NCI-H345 (cell line): Measurements from ENCODE around the gene CREB5.
"Not testable (repeated sequence)": the region's sequence is repeated elsewhere in the genome, so short reads cannot be mapped to it uniquely, and the experiment has no call there.

Experiments
- DNase-seq: peaks from one replicate; lab custom pipeline; 2025; lab: John Stamatoyannopoulos, UW

The CREB5 gene

DNA sequence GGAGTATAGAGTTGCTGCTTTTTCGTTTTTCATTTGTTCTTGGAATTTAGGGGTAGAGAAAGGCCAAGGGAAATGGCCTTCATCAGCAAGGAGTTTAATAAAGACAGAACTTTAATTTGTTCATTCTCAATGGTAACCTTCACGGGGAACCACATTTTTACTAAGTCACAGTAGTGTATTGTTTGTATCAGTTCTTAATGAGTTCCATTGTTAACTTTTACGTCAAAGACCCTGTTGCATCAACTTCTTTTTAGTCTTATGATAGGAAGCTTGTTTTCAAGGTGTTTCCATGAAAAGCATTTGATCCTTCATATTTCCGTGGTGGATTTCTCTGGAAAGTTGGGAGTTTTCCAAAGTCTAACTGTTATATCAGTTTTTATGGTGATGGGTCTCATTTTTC, 169.9 kb downstream of the CREB5 start:
- no peak for DNase-seq

DNA sequence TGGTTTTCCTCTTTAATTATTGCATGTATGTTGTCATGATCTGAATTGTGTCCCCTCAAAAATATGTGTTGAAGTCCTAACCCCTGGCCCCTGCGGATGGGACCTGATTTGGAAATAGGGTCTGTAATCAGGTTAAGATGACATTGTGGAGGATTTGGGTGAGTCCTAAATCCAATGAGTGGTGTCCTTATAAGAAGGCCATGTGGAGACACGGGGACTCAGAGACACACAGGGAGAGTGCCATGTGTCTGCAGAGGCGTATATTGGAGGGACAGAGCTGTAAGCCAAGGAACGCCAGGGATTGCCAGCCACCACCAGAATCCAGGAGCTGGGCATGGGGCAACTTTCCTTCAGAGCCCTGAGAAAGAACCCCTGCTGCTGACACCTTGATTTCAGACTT, 171.9 kb downstream of the CREB5 start:
- no peak for DNase-seq

DNA sequence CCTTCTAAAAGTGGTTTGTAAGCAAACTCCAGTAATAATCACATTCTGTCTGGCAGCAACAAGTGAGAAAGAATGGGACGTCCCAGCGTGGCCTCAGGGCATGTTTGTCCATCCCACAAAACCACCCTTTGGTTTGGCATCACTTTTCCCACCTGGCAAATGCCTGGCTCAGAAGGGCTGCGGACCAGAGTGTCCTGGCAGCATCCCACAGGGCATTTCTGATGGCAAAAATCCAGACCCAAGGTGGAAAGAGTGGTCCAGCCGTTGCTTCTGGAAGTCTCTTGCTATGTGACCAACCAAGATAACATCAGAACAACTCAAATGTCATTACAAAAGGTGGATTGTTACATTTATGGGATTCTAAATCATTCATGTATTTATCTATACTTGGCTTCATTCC, 174.4 kb downstream of the CREB5 start:
- no peak for DNase-seq

DNA sequence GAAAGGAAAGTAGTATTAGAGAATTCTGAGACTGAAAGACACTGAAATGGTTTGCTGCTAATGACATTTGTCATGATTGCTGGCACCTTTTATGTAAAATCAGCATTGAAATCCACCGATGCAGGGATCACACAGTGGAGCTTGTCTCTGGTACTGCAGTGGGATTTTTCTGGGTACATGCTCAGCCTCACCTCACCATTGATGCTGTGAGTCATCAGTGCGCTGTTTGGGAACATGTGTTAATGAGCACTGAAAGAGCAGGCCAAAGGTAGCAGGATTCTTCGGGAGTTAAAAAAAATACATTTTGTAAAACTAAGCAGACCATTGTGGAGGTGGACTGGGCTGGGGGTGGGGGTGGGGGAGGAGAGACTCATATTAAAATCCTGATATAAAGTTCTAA, 174.9 kb downstream of the CREB5 start:
- no peak for DNase-seq

DNA sequence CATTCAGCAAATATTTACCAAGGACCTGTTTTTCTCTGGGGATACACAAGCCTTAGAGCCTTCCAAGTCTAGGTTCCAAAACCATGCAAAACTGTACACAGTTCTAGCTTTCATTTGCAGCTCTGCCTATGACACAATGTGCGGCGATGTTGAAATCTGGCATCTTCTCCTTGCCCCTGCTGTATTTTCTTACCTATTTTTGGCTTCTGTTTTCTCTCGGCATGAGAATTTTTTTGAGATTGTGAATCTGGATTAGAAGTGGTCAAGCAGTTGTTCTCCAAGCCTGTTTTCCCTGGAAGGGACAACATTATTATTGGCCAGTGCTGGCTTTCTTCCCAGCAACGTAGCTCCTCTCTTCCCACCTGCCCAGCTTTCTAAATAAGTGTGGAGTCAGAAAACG, 176.3 kb downstream of the CREB5 start:
- no peak for DNase-seq

DNA sequence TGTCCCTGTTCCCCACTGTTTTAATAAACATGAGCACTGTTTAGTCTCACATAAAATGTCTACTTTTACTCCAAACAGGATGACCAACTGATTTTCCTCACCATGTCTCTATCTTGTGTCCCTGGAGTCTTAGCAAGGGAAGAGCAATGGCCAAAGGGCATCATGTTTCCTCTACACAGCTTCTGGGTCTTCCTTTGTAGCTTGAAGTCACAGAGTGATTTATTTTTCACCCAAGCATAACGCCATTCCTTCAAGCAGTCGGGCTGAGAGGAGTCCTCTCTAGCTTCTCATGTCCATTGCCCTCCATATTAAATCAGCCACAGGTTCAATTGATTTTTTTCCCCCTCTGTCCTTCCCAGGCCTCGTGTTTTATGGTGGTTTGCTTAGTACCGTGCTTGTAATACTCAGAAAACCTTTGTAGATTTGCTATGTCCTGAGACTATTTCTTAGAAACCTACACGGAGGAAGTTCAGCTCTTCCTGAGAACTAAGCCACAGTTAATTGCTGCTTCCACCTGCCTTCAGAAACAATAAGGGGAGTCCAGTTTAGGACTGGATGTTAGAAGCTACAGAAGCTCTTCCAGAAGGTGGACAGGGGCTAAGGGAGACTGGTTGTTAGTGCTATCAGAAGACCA, 178.8 kb downstream of the CREB5 start:
- DNase-seq: no peak

DNA sequence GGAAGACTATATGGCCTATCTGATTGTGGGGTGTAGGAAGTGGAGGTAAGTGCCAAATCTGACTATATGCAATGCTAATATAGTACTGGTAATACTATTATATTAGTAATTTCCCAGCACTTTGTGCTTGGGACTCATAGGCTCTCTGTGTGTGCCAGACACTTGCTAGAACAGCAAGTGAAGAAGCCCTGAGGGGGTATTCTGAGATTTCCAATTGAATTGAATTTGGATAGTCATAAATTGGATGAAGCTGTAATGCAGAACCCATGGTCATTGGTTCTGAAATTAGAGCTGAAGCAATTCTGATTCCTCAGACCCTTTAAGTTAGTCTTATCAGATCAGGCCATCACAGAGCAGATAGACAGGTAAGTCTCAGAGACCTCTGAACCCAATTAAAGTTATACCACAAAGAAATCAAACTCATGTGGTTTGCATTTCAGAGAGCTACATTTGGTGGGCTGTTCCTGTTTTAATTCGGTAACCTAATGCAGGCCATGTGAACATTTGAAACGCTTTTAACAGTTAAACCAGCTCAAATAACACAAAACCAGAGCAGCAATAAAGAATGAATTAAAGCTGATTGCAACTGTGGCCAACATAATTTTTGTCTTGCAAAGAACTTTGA, 179.5 kb downstream of the CREB5 start:
- DNase-seq: no peak

DNA sequence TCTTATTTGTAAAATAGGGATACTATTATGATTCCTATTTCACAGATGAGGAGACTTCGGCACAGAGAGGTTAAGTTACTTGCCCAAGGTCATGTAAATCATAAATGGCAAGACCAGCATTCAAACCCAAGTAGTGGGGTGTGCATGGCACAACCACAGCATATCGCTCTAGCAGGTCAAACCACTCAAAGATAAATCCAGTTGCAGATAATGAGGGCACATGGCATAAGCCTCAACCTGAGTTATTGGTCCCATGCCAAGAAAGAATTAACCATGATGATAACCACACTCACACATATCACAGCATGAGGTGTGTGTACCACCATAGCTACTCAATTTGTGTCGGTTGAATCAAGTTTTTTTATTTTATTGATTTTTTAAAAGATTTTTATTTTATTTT, 180.5 kb downstream of the CREB5 start:
- DNase-seq: no peak

DNA sequence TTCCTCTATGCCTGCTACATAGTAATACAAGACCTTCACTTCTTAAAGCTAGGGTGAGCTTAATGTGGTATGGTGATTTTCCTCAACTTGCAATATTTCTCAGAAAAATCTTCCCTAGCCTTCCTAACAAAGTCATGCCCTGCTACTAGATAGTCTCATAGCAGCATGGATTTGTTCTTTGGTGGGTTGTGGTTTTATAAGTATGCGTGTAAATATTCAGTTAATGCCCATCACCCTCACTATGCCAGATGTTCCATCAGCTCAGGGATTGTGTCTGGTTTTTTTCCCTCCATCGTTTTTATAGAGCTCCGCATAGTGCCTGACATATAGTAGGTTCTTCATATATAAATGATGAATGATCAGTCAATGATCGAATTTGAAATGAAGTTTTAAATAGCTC, 182.8 kb downstream of the CREB5 start:
- DNase-seq: no peak

DNA sequence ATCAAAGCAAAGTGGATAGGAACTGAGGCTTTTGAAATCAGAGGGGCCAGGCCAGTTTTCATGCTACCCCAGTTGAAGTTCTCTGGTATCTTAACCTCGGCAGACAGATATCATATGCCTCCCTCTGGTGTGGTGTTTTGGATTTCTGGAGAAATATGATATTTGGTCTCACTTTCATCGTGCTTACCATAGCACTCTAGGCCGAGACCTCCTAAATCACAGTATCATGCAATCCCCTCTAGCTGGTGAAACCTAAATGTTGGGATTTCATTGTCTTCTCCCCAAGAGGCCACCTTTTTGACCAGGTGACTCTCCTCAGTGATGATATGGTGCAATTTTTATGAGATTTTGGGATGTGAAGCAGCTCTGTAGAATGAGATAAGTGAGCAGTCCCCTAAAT, 183.5 kb downstream of the CREB5 start:
- DNase-seq: no peak

DNA sequence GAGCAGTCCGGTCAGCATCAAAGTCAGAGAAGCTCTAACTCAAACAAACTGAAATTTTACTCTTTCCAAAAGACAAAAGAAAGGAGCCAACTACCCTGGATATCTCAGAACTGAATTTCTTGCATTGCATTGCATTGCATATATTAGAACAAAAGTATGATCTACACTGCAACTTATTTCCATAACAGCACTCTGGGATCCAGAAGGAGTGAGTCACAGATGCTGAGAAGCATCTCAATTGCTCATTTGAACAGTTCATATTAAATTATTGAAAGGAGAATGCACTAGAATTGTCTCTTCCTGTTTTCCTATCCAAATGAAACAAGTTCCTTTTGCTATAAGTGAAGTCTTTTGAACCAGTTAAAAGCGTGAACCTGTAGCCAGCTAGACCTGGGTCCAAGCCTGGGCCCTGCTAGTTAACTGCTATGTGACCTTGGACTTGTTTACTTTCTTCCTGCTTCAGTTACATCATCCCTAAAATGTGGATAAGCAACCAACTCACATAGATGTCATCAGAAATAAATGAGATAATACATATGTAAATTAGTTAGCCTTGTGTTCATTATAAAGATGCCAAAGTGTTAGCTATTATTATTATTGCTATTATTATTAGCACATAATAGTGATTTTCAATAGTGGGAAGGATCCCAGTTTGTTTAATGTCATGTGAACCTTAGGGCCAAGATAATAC, 184.1 kb downstream of the CREB5 start:
- DNase-seq: no peak

DNA sequence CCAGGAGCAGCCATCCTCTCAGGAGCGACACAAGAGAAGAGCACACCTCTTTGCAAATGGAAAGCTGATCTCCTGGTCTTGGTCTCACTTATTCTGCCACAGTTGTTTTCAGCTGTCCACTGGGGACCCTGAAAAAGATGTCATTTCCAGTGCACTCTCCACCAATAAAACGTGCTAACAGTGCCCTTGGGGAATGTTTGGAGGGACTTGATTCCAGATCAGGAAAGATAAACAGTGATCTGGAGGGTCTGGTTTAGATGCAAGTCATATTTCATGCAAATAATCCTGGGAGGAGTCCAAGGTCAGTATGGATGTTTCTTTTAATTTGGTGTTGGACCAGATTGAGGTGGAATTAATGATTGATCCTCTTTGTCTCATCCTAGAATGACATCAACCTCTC, 185.0 kb downstream of the CREB5 start:
- no peak for DNase-seq

DNA sequence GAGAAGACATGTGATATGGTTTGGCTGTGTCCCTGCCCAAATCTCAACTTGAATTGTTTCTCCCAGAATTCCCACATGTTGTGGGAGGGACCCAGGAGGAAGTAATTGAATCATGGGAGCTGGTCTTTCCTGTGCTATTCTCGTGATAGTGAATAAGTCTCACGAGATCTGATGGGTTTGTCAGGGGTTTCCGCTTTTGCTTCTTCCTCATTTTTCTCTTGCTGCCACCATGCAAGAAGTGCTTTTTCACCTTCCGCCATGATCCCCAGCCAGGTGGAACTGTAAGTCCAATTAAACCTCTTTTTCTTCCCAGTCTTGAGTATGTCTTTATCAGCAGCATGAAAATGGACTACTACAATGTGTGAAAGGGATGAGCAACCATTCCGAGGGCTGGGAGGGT, 185.7 kb downstream of the CREB5 start:
- not testable (repeated sequence) for DNase-seq

DNA sequence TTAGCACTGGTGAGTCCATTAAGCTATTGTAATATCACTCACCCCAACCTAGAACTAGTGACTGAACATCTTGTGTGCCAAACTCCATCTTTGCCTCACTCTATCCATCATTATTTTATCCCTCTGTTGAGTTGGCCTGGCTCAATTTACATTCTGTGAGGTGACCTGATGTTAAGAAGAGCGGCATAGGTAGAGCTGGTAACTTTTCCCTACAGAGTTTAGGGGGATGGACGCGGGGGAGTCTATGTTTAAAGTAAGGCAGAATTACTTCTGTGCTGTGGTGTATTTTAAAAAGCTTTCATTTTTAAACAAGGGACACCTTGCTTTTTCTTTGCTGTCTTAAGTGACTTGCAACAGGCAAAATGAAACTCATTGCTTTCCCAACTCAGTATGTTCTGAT, 186.3 kb downstream of the CREB5 start:
- DNase-seq: no peak

DNA sequence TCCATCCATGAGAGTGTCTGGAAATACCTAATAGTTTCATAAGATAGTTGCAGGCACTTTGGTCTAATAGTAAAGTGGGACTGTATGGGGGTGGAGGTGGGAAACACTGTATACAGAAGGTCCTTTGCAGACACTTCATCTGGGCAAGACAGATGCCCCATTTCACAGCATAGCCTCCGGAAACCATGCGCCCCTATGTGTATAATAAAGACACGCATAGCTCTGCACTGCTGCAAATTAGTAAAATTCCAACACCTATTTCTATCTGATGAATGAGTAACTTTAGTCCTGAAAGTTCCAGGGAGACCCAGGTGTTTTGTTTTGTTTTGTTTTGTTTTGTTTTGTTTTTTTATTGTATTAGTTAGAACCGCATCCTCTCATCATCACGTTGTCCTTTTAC, 187.1 kb downstream of the CREB5 start:
- DNase-seq: no peak

DNA sequence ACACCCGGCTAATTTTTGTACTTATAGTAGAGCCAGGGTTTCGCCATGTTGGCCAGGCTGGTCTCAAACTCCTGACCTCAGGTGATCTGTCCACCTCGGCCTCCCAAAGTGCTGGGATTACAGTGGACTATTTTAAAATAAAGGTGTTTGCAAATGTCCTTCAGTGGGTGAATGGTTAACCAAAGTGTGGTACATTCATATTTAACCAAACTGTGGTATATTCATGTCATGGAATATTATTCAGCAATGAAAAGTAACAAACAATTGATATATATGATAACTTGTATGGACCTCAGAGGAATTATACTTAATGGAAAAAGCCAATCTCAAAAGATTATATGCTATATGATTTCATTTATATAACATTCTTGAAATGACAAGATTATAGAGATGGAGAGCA, 190.0 kb downstream of the CREB5 start:
- no peak for DNase-seq

DNA sequence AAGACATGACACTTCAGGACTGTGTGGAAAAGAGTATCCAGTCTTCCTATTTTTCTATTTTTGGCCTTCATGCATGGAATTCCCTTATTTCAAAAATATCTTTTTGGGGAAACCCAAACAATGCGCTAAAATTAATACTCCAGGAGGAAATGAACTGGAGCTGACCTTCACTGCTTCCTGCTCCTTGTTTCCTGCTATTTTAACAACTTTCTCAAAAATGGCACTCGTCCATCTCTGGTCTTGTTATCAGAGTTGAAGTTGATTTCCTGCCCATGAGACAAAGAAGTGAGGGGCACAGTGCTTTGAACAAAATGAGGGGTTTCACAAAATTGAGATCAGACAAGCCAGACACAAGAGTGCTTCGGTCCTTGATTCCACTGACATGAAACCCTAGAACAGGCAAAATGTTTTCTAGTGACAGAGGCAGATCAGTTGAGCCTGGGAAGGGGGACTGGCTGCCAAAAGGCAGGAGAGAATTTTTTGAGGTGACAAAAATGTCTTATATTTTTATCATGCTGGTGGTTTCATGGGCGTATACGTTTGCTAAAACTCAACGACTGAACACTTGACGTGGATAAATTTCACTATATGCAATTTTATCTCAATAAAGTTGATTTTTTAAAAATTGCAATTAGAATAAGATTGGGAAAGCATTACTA, 193.2 kb downstream of the CREB5 start:
- DNase-seq: no peak

DNA sequence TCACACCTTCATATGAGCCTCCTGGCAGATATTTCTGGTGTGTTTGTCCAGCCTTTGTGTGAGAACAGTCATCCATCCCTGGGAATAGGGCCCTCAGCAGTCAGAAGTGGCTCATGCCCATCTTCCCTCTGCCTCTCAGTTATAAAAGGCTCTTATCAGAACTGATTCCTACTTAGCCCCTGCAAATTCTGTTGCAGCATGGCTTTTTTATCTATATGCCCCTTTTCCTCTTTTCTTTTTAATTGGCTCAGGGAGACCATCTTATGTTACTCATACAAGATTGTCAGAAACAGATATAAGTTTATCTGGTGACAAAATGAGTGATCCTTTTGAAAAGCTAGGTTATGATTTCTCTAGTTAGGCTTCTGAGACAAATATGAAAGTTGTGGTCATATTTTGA, 194.1 kb downstream of the CREB5 start:
- peak; percentile 9 for DNase-seq

DNA sequence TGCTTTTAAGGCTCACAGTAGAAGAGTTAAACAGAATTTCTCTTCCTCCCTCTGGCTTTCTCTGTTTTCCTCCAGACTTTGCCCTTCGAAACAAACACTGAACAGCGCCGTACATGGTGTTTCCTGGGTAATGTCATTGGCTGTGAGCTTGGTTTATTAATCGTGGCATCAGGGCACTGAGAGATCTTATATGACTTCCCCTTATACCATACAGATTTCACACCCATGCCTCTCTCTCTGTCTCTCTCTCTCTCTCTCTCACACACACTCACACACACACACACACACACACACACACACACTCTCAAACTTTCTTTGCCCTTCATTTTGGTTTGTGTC, 195.5 kb downstream of the CREB5 start:
- DNase-seq: no peak

DNA sequence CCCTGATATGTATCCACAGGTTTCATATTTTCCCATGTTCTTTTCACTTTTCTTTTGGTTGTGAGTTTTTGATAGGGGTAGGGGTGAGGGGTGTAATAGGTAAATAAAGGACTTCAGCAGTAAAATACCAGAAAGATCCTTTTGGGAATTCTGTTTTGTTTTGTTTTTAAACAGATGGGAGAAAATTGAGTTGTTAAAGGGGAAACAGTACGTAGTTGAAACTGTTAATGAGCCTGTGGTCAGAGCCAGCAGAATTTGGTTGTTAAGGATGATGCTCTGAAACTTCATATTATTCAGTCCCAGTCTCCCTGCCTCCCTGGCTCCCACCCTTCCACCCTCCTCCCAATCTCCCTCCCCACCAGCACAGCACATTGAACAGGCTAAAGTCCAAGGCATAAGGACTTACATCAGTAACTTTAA, 195.9 kb downstream of the CREB5 start:
- no peak for DNase-seq

DNA sequence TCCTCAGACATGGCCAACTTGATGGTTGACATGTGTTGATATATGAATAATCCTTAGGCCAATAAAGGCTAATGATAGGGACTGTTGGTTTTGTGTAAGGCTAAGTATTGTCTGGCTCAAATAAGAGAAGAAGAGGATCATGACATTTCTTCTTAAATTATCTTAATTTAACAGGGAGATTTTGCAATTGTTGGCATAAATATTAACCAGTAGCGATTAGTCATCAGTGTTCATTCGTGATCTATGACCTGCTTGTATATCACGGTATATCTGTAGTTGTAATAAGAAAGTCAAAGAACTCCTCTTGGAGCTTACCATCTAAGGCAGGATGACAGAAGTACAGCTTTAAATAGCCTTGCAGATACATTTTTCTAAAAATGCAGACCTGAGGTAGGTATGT, 196.4 kb downstream of the CREB5 start:
- no peak for DNase-seq

DNA sequence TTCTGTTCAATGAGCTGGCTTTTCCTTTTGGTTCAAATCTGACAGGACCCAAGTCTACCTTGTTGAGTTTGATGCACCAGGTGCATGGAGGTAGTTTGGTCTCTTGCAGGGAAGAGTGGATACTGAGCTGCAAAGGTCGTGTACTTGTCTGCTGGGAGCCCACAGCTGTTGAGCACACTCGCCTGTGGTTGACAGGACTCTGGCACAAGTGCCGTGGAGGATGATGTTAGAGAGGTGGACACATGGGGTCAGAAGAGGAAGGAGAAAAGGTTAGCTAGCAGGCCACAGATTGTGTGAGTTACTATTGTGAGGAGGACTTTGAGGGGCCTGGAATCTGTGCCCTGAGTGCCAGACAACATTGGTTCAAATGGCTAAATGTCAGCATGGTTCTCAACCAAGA, 197.3 kb downstream of the CREB5 start:
- no peak for DNase-seq

DNA sequence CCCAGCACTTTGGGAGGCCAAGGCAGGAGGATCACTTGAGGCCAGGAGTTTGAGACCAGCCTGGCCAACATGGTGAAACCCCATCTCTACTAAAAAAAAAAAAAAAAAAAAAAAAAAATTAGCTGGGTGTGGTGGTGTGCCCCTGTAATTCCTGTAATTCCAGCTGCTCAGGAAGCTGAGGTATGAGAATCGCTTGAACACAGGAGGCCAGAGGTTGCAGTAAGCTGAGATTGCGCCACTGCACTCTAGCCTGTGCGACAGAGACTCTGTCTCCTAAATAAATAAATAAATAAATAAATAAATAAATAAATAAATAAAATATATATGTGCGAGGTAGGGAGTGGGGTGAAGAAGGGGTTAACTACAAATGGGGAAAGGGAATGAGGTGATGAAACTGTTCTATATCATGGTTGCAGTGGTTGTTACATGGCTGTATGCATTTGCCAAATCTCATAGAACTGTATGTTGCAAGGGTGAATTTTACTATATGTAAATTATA, 199.1 kb downstream of the CREB5 start:
- not testable (repeated sequence) for DNase-seq
